NK-92 (cell line): Measurements from ENCODE around the gene SEC24A.
"Not testable (repeated sequence)": the region's sequence is repeated elsewhere in the genome, so short reads cannot be mapped to it uniquely, and the experiment has no call there.

Source experiments
- DNase-seq: peaks from one replicate; lab custom pipeline; 2025; ENCODE audit not compliant: unreplicated experiment; lab: John Stamatoyannopoulos, UW

SEC24A gene

DNA sequence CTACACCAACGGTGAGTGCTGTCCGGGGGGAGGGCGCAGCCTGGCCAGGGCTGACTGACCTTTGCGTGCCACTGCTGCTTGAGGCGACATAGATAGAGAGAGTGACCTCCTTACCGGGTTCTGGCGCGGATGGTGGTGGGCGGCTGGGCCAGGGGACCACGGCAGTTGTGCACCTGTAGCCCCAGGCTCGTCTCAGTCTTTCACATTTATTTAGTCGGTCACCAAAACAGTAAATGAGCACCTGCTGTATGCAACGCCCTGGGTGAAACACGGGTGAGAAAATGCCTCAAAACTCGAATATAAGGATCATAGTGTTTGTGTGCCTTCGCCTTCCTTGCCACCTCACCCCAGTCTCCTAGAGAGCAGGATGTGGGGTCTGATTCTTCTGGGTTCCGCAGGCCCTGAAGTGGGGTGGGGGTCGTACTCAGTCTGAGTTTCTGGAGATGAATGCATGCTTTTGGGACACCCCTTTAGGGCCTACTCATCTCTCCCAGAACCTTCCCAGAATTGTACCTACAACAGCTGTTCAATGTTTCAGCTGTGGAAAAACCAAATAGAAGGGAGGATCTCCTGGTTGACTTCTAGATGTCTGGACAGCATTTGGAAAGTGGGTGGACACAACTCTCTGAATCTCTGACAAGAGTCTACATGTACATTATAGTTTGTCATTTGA lies 714 bp downstream of the SEC24A start:
- no peak for DNase-seq

GRCh38 chr5:134650660-134651059 lies 2.1 kb downstream of the SEC24A start:
- not testable (repeated sequence) for DNase-seq

- no peak for DNase-seq
Measured at GRCh38 chr5:134651531-134651930, 2.9 kb downstream of the SEC24A start.

DNA sequence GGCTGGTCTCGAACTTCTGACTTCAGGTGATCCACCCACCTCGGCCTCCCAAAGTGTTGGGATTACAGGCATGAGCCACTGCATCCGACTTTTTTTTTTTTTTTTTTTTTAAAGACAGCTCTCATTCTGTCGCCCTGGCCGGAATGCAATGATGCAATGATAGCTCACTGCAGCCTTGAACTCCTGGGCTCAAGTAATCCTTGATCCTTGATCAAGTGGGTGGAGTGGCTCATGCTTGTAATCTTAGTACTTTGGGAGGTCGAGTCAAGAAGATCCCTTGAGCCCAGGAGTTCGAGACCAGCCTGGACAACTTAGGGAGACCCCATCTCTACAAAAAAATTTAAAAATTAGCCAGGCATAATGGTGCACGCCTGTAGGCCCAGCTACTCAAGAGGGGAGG lies 8.1 kb downstream of the SEC24A start:
- DNase-seq = no peak

GRCh38 chr5:134659456-134659855 lies 10.9 kb downstream of the SEC24A start:
- no peak for DNase-seq

DNA sequence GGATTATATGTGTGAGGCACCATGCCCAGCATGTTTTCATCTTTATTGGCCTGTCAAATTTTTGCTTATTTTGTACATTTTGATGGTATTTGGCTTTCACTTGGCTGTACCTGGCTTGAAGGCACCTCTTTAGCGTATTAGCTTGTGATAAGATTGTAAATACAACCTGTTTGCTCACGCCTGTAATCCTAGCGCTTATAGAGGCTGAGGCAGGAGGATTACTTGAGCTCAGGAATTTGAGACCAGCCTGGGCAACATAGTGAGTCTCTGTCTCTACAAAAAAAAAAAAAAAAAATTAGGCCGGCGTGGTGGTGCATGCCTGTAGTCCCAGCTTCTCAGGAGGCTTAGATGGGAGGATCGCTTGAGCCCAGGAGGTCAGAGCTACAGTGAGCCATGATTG lies 11.3 kb downstream of the SEC24A start:
- DNase-seq = no peak

GRCh38 chr5:134662971-134663370 lies 14.4 kb downstream of the SEC24A start:
- no peak for DNase-seq

DNA sequence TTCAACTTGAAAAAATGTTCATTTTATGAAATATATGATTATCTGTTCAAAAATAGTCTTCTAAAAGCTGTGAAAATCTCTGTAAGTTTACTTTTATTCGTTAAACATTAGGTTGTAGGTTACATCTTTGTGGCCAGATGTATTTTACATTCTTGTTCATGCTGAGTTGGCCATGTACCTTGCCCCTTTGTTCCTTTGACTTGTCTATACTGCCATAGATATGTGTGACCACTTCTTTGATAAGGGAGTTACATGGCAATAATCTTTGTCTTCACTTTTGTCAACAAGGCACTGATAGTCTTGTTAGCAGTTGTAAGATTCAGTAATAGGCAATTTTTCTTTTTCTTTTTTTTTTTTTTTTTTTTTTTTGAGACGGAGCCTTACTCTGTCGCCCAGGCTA lies 15.9 kb downstream of the SEC24A start:
- DNase-seq = no peak

DNA sequence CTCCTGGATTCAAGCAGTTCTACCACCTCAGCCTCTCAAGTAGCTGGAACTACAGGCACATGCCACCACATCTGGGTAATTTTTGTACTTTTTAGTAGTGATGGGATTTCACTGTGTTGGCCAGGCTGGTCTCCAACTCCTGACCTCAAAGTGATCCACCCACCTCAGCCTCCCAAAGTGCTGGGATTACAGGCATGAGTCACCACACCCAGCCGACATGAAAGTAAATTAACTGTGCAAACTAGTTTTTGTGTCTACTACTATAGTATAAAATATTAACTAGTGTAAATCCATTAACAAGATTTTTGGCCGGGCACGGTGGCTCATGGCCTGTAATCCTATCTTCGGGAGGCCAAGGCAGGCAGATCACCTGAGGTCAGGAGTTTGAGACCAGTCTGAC lies 25.0 kb downstream of the SEC24A start:
- DNase-seq = not testable (repeated sequence)

GRCh38 chr5:134677357-134677756 lies 28.8 kb downstream of the SEC24A start:
- DNase-seq = not testable (repeated sequence)

GRCh38 chr5:134690144-134690543 lies 41.6 kb downstream of the SEC24A start:
- not testable (repeated sequence) for DNase-seq

GRCh38 chr5:134692722-134693121 lies 44.1 kb downstream of the SEC24A start:
- no peak for DNase-seq

GRCh38 chr5:134708301-134708700 lies 59.7 kb downstream of the SEC24A start:
- DNase-seq = no peak

GRCh38 chr5:134714120-134714519 lies 65.5 kb downstream of the SEC24A start:
- no peak for DNase-seq

GRCh38 chr5:134714541-134714940 lies 66.0 kb downstream of the SEC24A start:
- no peak for DNase-seq

DNA sequence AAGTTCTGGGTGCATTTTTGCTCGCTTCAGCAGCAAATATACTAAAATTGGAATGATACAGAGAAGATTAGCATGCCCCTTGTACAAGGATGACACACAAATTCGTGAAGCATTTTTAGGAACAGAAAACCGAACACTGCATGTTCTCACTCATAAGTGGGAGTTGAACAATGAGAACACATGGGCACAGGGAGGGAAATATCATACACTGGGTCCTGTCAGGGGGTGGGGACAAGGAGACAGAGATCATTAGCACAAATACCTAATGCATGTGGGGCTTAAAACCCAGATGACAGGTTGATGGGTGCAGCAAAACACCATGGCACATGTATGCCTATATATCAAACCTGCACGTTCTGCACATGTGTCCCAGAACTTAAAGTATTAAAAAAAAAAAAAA lies 66.9 kb downstream of the SEC24A start:
- DNase-seq = not testable (repeated sequence)

GRCh38 chr5:134724872-134725271 lies 76.3 kb downstream of the SEC24A start:
- DNase-seq = no peak

GRCh38 chr5:134732819-134733218 lies 84.2 kb downstream of the SEC24A start:
- no peak for DNase-seq

- DNase-seq = no peak
Measured at GRCh38 chr5:134735243-134735642, 86.7 kb downstream of the SEC24A start.

DNA sequence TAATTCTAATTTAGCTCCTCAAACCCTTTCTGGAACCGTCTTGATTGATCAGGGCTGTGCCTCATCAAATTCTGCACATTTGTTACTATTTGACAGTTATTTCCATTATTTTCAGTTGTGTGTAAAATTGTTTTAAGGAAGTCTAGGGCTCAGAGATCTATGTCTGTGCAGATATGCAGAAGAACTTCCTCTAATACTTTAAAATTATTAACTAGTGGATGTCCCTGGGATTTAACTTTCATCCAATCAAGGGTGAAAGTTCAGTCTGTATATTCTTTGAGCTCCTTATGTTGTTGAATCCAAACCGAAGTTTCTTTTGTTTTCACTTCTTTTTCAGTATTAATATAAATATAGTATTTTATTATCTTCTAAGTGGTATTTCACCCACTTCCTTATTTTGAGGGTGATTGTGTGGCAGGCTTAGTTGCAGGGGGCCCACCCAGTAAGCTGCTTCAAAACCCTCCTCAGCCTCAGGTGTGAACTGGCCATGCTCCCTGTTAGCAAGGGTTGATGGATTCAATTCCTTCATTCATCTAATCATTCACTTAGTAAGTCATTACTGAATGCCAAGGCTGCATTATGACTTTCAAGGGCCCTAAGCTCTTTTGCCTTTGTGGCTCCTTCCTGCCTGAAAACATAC lies 87.7 kb downstream of the SEC24A start:
- DNase-seq = no peak

GRCh38 chr5:134738133-134738962 lies 89.8 kb downstream of the SEC24A start, which contains the start of gene CAMLG:
Gene CAMLG (plus strand): TSS chr5:134738548. CDS start chr5:134738621, 73 bp downstream.
- DNase-seq = peak; percentile 58
